Activated CD4-positive, alpha-beta T cell treated with anti-CD3 and anti-CD28 coated beads, Interleukin-2, Interleukin-6, amounts not matched to agents 100 ng/mL and 50 ng/mL, durations not matched to agents 16 hours and 8 hours (primary cell): ENCODE measurements around the gene BCLAF3.

Experiments
- DNase-seq: peaks from one replicate; pipeline ENCODE4 v3.0.0-alpha.2; 2020

BCLAF3 gene

GRCh38 chrX:19964017-19964710 lies 26.7 kb downstream of the BCLAF3 start:
- peak; percentile 77 for DNase-seq

GRCh38 chrX:19960913-19961312 lies 29.9 kb downstream of the BCLAF3 start:
- no peak for DNase-seq

- DNase-seq: no peak
These were observed 32.0 kb downstream of the BCLAF3 start for GRCh38 chrX:19958552-19959486.

GRCh38 chrX:19956923-19957322 lies 33.9 kb downstream of the BCLAF3 start:
- no peak for DNase-seq

DNA sequence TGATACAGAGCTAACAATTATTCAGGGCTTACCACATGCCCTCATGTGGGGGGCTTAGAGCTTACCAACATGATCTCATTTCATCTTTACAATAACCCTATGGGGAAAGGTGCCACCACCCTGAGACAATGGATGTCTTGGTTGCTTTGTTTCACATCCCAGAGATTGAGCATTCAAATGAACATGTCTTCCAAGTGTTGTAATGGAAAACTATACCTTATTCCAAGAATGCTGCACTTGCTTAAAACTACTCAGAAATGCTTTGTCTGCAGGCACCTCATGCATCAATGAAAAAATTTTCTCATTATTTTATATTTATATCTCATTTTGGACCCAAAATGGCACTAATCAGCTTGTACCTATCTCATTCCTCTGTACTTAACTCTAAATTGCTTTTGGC lies 34.6 kb downstream of the BCLAF3 start:
- no peak for DNase-seq

DNA sequence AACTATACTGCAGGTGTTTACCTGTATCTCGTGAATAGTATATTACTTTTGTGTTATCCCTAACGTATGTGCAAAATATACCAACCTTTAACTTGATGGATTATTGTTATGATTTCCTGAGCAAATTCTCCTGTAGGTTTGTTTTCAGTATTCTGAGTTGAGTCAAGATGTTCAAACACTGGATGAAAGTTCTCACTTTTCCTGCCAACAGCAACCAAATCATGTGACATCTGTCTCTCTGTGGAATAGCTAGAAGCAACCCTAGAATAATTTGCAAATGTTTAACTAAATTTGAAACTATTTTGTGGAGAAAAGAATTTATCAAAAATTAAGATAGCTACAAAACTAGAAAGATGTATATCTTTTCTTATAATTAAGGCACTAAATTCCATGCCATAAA lies 35.6 kb downstream of the BCLAF3 start:
- no peak for DNase-seq

DNA sequence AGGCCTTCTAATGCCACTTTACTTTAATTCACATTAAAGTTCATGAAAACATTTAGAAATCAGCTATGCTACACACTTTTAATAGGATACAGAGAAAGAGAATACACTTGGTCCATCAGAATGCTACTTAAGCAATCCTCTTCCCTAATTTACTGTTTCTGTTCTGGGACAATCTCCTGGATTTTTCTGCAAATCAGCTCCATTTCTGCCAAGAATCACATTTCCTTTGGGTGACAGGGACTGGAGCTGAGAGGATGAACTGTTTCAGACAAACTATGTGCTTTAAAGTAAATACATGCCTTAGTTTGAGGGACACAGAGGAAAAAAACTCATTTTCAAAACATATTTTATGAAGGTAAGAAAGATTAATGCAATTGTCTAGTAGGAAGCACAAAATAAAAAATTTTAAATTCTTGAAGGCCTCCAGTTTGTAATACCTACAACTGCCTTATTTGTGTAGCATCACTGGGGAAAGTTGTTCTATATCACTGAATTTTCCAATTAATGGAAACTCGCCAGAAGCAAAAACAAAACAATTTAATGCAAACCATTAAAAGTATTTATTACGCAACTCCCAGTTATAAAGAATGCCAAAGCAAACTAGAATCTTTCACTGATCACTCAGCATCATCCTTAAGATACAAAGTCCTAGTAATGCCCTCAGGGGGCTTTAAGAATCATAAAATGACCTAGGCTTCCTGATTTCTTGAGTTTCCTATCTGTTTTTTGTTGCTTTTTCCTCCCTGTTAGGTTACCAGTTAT lies 36.3 kb downstream of the BCLAF3 start:
- no peak for DNase-seq

DNA sequence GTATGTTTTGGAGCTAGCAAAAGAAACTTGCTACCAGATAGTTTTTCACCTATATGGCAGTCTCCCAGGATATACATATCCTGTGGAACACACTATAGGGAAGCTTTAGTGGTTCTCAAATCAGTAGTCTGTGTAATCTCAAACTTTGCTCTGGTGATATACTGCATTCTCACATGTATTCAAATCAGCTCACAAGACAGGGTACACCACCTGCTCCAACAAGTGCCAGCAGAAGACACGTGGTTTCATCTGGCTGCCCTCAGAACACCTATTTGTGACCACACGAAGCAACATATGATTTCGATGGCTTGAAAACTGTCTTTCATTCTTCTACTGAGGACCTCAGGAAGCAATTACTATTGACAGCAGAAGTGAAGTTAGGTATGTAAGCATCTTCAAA lies 37.7 kb downstream of the BCLAF3 start:
- no peak for DNase-seq

DNA sequence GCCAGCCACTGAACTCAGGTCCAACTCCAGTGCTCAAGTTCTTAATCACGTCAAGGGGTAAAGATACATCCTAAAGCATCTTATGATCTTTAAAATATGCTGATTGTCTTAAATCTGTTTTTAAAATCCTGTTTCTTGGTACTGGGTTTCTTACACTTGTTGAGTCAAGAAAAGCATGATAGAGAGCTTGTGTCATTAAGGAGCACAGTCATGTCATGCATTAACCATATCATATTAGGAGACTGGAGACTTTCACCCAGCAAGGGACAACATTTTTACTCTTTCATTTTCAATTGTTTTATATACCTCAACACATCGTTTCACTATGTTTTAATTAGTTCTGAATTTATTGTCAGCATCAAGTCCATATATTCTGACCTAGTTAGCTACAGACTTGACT lies 41.5 kb downstream of the BCLAF3 start:
- DNase-seq: no peak

DNA sequence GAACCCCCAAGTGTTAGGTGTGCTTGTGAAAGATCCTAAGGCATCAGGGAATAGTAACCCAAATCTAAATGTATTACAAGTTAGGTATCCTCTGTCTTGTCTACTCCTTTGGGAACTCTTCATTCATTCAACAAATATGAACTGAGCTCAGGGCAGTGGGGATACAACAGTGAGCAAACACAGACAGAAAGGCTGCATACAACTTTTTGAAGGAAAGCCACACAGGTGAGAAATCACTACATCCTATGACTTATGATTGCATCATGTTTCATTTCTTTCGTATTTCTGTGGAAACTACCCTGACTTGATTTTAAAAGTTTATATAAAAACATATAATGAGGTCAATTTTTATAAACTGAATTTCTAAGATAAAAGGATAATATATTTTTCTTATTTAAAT lies 43.2 kb downstream of the BCLAF3 start:
- no peak for DNase-seq
